ENCODE measurements around the gene UCN2. TPM values are rescaled to one million over a fixed set of nuclear protein-coding genes. Genes with fewer than 3 reads are reported as not detected.
A peak's percentile ranks its signal among the peaks of the same experiment; 100 is the strongest.

Gene UCN2
- polyA plus RNA-seq, 6 donors from 2014 or later = not detected

DNA sequence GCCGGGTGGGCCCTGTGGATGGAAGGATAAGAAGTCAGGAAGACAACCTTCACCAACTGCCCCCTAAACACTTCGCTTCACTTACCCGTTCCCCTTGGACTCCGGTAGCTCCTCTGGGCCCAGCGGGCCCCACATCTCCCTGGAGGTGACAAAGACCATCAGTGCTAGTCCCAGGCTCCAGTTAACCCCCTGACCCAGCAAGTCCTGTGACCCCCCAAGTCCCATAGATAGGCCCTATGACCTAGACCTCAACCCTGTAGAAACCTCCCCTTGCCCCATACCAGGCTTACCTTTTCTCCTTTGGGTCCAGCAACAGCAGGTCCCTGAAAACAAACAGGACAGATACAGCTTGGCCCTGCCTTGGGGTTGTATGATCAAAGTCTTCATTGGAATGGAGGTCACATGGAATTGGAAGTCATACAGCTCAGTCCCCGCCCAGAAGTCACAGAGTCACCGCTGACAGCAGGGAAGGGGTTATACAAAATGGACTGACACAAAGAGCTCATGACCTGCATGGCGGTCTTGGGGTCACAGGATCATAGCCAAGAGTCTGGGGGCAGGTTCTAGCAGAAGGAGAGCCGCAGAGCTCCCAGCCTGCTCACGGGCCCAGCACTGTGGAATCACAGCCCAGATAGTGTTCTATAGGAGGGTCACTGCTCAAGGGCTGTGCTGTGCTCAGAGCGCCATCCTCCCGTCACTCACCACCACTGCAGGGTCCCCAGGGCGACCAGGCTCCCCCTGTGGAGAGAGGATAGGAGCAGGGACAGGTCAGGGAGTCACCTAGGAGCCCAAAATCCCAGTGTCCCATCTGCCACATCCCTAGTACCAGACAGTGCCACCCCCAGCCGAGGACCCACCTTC lies 18.3 kb upstream of the UCN2 start:
- Mint-ChIP-seq H3K4me3 (no peak overlapping the region), H3K9me3 (no peaks in the 10 kb centered on the region), H3K4me1 (no peaks in the 10 kb centered on the region), H3K27me3 (peaks cover 4 to 10% (median 6%) of the 10 kb centered on the region in 3 donors), H3K36me3 (no peaks in the 10 kb centered on the region), H3K27ac (peak overlapping the region in 1 of 6 donors; percentile 29)
- DNase-seq (no peak), ATAC-seq (ENCODE audit: low read depth in 2 of 2) (no peak)

DNA sequence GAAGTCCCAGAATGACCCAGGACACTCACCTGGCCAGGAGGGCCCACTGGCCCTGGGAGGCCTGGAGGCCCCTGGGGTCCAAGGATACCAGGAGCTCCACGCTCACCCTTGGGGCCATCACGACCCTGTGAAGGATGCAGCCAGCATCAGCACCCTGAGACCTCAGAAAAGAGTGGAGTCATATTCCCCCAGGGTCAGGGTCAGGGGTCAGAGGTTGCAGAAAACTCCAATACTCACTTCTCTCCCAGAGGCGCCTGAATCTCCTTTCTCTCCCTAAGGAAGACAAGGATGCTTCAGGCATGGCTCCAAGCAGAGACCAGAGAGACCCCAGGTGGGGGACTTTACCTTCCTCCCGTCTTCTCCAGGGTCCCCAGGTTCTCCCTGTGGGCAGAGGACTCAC lies 13.1 kb upstream of the UCN2 start:
- DNase-seq (no peak), ATAC-seq (ENCODE audit: low read depth in 2 of 2) (no peak)
- H3K4me3 Mint-ChIP-seq = no peak overlapping the region
- no peak overlapping the region for H3K27ac Mint-ChIP-seq
- no peaks in the 10 kb centered on the region for H3K36me3 Mint-ChIP-seq
- no peaks in the 10 kb centered on the region for H3K9me3 Mint-ChIP-seq
- no peaks in the 10 kb centered on the region for H3K27me3 Mint-ChIP-seq
- no peaks in the 10 kb centered on the region for H3K4me1 Mint-ChIP-seq

DNA sequence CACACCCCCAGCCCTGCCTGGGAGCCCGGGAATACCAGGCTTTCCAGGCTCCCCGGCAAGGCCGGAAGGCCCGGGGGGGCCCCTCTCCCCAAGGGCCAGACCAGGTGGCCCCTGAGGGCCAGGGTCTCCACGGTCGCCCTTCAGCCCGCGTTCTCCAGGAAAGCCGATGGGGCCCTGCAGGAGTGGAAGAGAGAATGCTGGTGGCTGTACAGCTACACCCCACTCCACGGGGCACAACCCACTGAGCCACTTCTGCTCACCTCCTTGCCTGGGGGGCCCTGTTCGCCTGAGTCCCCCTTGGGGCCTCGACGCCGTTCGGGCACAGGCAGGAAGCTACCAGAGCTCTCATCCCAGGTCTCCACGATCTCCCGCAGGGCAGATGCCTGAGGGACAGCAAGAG lies 11.8 kb upstream of the UCN2 start:
- Mint-ChIP-seq H3K4me1 (no peaks in the 10 kb centered on the region), H3K4me3 (no peak overlapping the region), H3K27me3 (no peaks in the 10 kb centered on the region), H3K27ac (peak overlapping the region in 1 of 6 donors; percentile 31), H3K9me3 (no peaks in the 10 kb centered on the region), H3K36me3 (no peaks in the 10 kb centered on the region)
- DNase-seq (no peak), ATAC-seq (ENCODE audit: low read depth in 2 of 2) (no peak)

DNA sequence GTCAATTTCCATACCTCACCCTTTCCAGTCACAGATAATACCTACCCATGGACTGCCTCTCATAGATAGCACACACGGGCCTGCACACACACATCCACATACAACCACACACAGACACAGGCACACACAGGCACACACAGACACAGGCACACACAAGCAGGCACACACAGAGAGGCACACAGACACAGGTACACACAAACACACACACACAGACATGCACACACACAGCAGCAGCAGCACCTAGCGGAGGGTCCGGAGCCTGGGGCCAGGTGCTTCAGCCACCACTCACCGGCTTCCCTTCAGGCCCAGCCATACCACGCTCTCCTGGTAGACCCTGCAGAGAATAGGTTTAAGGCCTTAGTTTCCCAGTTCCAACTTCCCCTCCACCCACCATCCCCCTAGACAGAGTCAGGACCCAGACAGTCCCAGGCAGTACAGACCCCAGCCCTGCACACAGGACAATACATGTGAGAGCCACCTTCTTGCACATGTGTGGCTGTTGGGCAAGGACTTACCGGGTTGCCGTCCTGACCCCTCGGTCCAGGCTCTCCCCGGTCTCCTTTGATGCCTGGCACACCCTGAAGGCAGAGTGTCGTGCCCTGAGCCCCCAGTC lies 10.5 kb upstream of the UCN2 start:
- Mint-ChIP-seq H3K36me3 (no peaks in the 10 kb centered on the region), H3K27me3 (no peaks in the 10 kb centered on the region), H3K9me3 (no peaks in the 10 kb centered on the region), H3K4me1 (no peaks in the 10 kb centered on the region), H3K4me3 (no peak overlapping the region), H3K27ac (no peak overlapping the region)
- no peak for ATAC-seq (ENCODE audit: low read depth in 2 of 2)
- DNase-seq = no peak

DNA sequence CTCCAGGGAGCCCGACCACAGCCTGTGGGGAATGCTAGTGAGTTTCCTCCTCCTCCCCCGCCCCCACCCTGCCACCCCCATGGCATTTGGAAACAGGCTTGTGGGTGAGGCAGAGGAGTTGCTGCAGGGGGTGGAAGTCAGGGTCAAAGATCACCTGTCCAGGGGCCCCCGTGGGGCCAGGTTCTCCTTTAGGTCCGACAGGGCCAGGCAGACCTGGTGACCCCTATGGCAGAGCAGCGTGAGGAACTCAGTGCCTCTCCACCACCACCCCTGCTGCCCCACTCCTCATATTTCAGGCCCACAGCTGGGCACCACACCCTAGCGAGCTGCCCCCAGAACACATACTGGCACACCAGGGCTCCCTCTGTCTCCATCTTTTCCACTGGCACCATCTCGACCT lies 8.9 kb upstream of the UCN2 start:
- no peak for ATAC-seq (ENCODE audit: low read depth in 2 of 2)
- H3K9me3 Mint-ChIP-seq = no peaks in the 10 kb centered on the region

DNA sequence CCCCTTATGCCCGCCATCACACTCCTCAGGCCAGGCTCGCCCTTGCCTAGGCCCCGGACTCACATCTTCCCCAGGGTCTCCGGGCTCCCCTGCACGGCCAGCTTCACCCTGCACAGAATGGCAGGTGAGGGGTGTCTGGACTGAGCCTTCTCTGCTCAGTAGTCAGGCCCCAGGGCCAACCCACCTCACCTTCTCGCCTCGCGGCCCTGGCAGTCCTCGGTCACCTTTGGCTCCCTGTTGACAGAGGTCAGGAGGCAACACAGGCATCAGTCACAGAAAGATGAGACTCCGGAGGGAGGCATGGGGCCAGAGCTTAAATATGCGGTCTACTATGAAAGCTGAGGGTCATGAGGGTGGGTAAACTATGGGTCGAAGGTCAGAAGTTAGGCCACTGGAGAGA lies 8.4 kb upstream of the UCN2 start:
- H3K4me3 Mint-ChIP-seq = no peak overlapping the region
- no peaks in the 10 kb centered on the region for H3K36me3 Mint-ChIP-seq
- no peaks in the 10 kb centered on the region for H3K4me1 Mint-ChIP-seq
- H3K9me3 Mint-ChIP-seq = no peaks in the 10 kb centered on the region
- no peak overlapping the region for H3K27ac Mint-ChIP-seq
- ATAC-seq (ENCODE audit: low read depth in 2 of 2) (no peak), DNase-seq (no peak)
- H3K27me3 Mint-ChIP-seq = no peaks in the 10 kb centered on the region

More for the DNA sequence above, 8.9 kb upstream of the UCN2 start:
- H3K27ac Mint-ChIP-seq = peak overlapping the region in 2 of 6 donors; percentile 33 to 49
- H3K4me3 Mint-ChIP-seq = no peak overlapping the region
- DNase-seq = no peak
- no peaks in the 10 kb centered on the region for H3K4me1 Mint-ChIP-seq
- H3K27me3 Mint-ChIP-seq = no peaks in the 10 kb centered on the region
- H3K36me3 Mint-ChIP-seq = no peaks in the 10 kb centered on the region

DNA sequence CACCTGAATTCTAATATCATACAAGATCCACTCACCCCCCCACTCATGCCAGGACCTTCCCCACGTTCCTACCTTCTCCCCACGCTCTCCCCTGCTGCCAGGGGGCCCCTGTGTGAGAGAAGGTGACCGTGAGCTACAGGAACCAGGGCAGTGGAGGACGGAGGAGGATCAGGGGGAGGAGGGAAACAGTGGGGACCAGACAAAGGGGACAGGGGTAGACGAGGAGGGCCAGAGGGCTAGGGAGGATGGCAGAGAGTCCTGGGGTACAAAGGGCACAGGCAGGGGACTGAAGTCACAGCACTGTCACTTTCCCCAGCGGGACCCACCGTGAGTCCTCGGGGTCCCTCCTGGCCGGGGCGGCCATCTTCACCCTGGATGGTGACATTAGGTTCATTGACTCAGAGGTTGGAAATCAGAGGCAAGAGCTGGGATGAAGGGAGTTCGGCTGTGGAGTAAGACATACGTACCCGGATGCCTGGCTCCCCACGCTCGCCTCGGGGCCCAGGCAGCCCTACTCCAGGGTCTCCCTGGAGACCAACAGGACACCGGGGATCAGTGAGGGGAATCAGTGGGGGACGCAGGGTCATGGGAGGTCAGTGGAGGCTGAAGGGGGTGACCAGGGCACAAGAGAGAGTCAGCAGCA lies 6.3 kb upstream of the UCN2 start:
- DNase-seq (no peak), ATAC-seq (ENCODE audit: low read depth in 2 of 2) (no peak)
- no peaks in the 10 kb centered on the region for H3K9me3 Mint-ChIP-seq
- H3K27ac Mint-ChIP-seq = peak overlapping the region in 1 of 6 donors; percentile 95
- H3K4me3 Mint-ChIP-seq = peak overlapping the region in 1 of 8 donors; percentile 52
- no peaks in the 10 kb centered on the region for H3K27me3 Mint-ChIP-seq
- no peaks in the 10 kb centered on the region for H3K4me1 Mint-ChIP-seq
- no peaks in the 10 kb centered on the region for H3K36me3 Mint-ChIP-seq

DNA sequence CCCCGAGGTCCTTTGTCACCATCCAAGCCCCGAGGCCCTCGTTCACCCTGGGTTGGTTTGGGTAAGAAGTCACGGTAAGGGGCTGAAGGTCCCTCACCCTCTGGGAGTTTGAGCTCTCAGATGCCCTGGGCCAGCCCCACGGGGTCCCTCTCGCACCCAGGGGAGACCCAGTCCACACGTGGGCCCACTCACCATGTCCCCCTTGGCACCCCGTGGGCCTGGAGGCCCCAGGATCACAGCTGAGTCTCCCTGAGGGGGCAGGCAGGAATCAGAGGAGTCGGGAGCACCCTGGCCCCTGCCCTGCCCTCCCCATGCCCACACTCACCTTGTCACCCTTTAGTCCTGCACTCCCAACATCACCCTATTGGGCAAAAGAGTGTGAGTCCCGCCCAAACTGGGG lies 5.8 kb upstream of the UCN2 start:
- Mint-ChIP-seq H3K4me3 (peak overlapping the region in 1 of 8 donors; percentile 52), H3K27me3 (no peaks in the 10 kb centered on the region), H3K36me3 (no peaks in the 10 kb centered on the region), H3K27ac (no peak overlapping the region), H3K9me3 (no peaks in the 10 kb centered on the region), H3K4me1 (no peaks in the 10 kb centered on the region)
- no peak for ATAC-seq (ENCODE audit: low read depth in 2 of 2)
- DNase-seq = no peak

DNA sequence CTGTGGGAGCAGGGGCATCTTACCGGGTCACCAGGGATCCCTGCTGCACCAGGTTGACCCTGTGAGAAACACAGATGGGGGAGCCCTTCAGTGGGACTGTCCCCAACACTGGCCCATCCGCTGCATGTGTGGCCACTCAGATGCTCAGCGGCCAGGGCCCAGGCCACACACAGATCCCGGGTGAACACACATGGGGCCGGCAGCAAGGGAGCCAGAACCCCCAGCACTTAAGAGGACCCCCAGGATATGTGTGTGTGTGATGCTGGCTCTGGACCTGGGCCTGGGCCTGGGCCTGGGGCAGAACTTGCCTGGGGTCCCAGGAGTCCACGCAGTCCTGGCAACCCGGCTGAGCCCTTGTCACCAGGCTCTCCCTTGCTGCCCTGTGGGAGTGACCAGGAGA lies 4.9 kb upstream of the UCN2 start:
- Mint-ChIP-seq H3K4me3 (no peak overlapping the region), H3K27ac (no peak overlapping the region), H3K9me3 (no peaks in the 10 kb centered on the region), H3K27me3 (no peaks in the 10 kb centered on the region), H3K4me1 (no peaks in the 10 kb centered on the region), H3K36me3 (no peaks in the 10 kb centered on the region)
- ATAC-seq (ENCODE audit: low read depth in 2 of 2) (no peak), DNase-seq (no peak)

DNA sequence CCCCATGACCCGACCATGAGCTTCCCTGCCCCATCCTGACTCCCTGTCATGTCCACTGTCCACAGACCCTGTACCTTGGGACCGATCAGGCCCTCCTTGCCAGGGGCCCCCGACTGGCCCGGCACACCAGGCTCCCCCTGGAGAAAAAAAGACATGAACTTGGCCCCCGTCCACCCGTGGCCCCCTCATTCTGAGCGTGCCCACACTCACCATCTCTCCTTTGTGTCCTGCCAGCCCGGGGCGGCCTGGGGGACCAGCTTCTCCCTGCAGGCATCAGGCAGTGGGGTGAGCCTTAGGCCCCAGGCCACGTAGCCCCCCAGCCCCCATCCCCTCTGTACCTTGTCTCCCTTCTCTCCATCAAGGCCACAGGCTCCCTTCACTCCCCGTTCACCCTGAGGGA lies 3.9 kb upstream of the UCN2 start:
- Mint-ChIP-seq H3K4me3 (no peak overlapping the region), H3K4me1 (no peaks in the 10 kb centered on the region), H3K27ac (no peak overlapping the region), H3K9me3 (no peaks in the 10 kb centered on the region), H3K36me3 (no peaks in the 10 kb centered on the region), H3K27me3 (no peaks in the 10 kb centered on the region)
- ATAC-seq (ENCODE audit: low read depth in 2 of 2) (no peak), DNase-seq (no peak)

DNA sequence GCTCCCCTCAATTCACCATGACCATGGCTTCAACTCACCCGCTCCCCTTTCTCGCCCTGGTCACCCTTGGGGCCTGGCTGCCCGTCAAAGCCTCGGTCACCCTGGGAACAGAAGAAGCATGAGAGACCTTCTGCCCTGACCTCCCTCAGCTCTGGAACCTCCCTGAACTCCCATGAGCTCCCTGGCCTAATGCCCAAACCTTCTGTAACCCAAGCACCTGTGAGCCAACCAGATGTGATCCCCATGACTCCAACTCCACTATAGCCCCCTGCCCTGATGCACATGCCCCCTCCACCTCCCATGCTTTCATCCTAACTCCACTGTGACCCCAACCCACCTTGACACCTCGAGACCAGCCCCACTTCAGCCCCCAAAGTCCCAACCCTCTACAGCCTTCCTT lies 3.5 kb upstream of the UCN2 start:
- H3K4me3 Mint-ChIP-seq = no peak overlapping the region
- ATAC-seq (ENCODE audit: low read depth in 2 of 2) (no peak), DNase-seq (no peak)
- H3K4me1 Mint-ChIP-seq = no peaks in the 10 kb centered on the region
- no peaks in the 10 kb centered on the region for H3K27me3 Mint-ChIP-seq
- H3K36me3 Mint-ChIP-seq = no peaks in the 10 kb centered on the region
- no peaks in the 10 kb centered on the region for H3K9me3 Mint-ChIP-seq
- H3K27ac Mint-ChIP-seq = peak overlapping the region in 2 of 6 donors; percentile 77 to 80

DNA sequence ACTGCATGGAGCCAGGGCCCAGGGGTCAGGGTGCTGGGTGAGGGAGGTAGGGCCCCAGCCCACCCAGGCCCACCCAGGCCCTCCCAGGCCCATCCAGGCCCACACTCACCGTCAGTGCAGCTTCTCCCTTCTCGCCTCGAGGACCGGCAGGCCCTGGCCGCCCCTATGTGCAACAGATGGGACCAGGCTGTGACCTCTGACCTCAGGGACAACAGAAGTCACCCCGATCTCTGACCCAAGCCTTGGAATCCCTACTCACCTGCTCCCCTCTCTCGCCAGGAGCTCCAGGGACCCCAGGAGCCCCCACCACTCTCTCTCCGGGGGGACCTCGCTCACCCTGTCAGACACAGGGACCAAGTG lies 2.8 kb upstream of the UCN2 start:
- DNase-seq = no peak
- H3K27ac Mint-ChIP-seq = peak overlapping the region in 1 of 6 donors; percentile 61
- no peaks in the 10 kb centered on the region for H3K9me3 Mint-ChIP-seq
- no peak overlapping the region for H3K4me3 Mint-ChIP-seq
- H3K27me3 Mint-ChIP-seq = no peaks in the 10 kb centered on the region
- no peaks in the 10 kb centered on the region for H3K36me3 Mint-ChIP-seq
- no peak for ATAC-seq (ENCODE audit: low read depth in 2 of 2)
- H3K4me1 Mint-ChIP-seq = no peaks in the 10 kb centered on the region

DNA sequence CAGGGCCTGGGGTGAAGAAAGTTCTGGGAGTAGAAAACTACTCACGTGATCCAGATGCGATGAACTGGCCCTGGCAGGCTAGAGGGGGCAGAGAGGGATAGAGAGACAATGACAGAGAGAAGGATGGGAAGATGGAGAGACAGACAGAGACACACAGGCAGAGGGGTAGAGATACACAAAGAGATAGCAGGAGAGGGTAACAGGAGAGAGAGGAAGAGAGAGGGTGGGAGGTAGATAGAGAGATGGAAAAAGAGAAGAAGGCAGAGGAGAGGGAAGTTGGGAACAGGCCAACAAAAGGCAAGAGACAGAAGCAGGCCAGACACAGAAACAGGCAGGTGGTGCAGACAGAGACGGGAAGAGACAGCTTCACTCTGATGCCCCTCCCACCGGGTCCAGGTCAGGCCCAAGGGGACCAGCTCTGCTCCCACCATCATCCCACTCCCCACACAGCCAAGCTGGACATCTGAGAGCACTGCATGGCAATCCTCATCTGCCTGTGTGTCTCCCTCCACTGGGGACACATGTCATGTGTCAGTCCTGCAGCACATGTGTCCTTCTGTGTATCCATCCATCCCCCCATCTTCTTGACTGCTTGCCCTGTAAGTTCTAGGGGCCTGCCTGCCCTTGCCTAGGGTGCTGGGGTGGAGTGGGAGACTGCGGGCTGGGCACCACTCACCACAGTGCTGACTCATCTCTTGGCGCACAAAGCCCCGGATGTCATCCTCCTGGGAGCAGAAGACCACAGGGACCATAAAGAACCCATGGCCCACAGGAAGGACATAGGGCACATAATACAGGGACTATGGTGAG lies 2.2 kb upstream of the UCN2 start:
- peaks cover 0 to 3% (median 0%) of the 10 kb centered on the region in 3 donors for H3K4me1 Mint-ChIP-seq
- H3K9me3 Mint-ChIP-seq = no peaks in the 10 kb centered on the region
- no peak overlapping the region for H3K4me3 Mint-ChIP-seq
- ATAC-seq (ENCODE audit: low read depth in 2 of 2) = no peak
- H3K27ac Mint-ChIP-seq = peak overlapping the region in 4 of 6 donors; percentile 1 to 50 (median 11)
- H3K27me3 Mint-ChIP-seq = no peaks in the 10 kb centered on the region
- no peak for DNase-seq
- H3K36me3 Mint-ChIP-seq = no peaks in the 10 kb centered on the region

Data from naive B cell (primary cell).